SK-N-SH (cell line): ENCODE measurements around the gene MARCHF3. TPM values are rescaled to one million over a fixed set of nuclear protein-coding genes. Genes with fewer than 3 reads are reported as not detected.

Experiments
- CHD2 ChIP-seq: fragments of 150-350 bp; IDR thresholded peaks from 2 replicates; pipeline ENCODE4 v1.6.1; 2018; ENCODE audit warnings: low read length; ENCODE audit not compliant: partially characterized antibody
- EP300 ChIP-seq, 2 experiments: IDR thresholded peaks; 2 replicates each; pipeline versions ENCODE4 v1.4.0 to v1.6.1; 2012; ENCODE audit warnings: borderline replicate concordance in 1 of 2, low read depth in 1 of 2, low read length in 1 of 2
- EZH2phosphoT487 ChIP-seq: fragments of 200-600 bp; sonication (generic); IDR thresholded peaks from 2 replicates; pipeline ENCODE4 v1.6.1; 2017; ENCODE audit warnings: low read depth, mixed run types, mild to moderate bottlenecking, antibody characterized with exemption, moderate library complexity, borderline replicate concordance
- FOXJ3 ChIP-seq: sonication (generic); formaldehyde crosslinking; IDR thresholded peaks from 2 replicates; pipeline ENCODE4 v1.5.1; 2020; ENCODE audit warnings: mild to moderate bottlenecking, missing genetic modification reagents
- FOXM1 ChIP-seq: IDR thresholded peaks from 2 replicates; pipeline ENCODE4 v1.4.0; 2012; ENCODE audit warnings: low read depth, mild to moderate bottlenecking
- GABPA ChIP-seq: IDR thresholded peaks from 2 replicates; pipeline ENCODE4 v1.4.0; 2012; ENCODE audit warnings: low read depth, mild to moderate bottlenecking
- JUND ChIP-seq: IDR thresholded peaks from 2 replicates; pipeline ENCODE4 v1.4.0; 2012
- MXI1 ChIP-seq: IDR thresholded peaks from 2 replicates; pipeline ENCODE4 v1.6.1; 2012; ENCODE audit warnings: mild to moderate bottlenecking, low read depth, low read length, improper control_type of control experiment
- NFIC ChIP-seq: IDR thresholded peaks from 2 replicates; pipeline ENCODE4 v1.4.0; 2012; ENCODE audit warnings: borderline replicate concordance
- RAD21 ChIP-seq: IDR thresholded peaks from 2 replicates; pipeline ENCODE4 v1.6.1; 2012; ENCODE audit warnings: mild to moderate bottlenecking, low read length
- RCOR1 ChIP-seq: fragments of 150-350 bp; IDR thresholded peaks from 2 replicates; pipeline ENCODE4 v1.6.1; 2017; ENCODE audit warnings: antibody characterized with exemption, low read length
- RXRA ChIP-seq: IDR thresholded peaks from 2 replicates; pipeline ENCODE4 v1.4.0; 2012; ENCODE audit warnings: low read depth, mild to moderate bottlenecking, borderline replicate concordance
- SIN3A ChIP-seq: IDR thresholded peaks from 2 replicates; pipeline ENCODE4 v1.6.1; 2012; ENCODE audit warnings: low read depth, mild to moderate bottlenecking, low read length, moderate library complexity, borderline replicate concordance
- TEAD4 ChIP-seq: IDR thresholded peaks from 2 replicates; pipeline ENCODE4 v1.4.0; 2012; ENCODE audit warnings: mild to moderate bottlenecking, borderline replicate concordance; ENCODE audit not compliant: insufficient read depth
- USF1 ChIP-seq: IDR thresholded peaks from 2 replicates; pipeline ENCODE4 v1.4.0; 2012; ENCODE audit warnings: low read depth, borderline replicate concordance
- YY1 ChIP-seq: IDR thresholded peaks from 2 replicates; pipeline ENCODE4 v1.4.0; 2012; ENCODE audit warnings: low read depth, mild to moderate bottlenecking
- polyA plus RNA-seq, 3 experiments: library from polyadenylated mRNA; depleted of rRNA; stranded (reverse); fragments of >200 nt; gene quantifications; 2 replicates each; pipeline ENCODE4 v1.2.3, GENCODE V29; 2012
- TF ChIP-seq, protein P1 (sequence below): fragments of 150-350 bp; IDR thresholded peaks from 2 replicates; pipeline ENCODE4 v1.6.1; 2016; ENCODE audit warnings: mild to moderate bottlenecking, low read depth, low read length
- TF ChIP-seq, protein P2 (sequence below): IDR thresholded peaks from 2 replicates; pipeline ENCODE4 v1.4.0; 2012; ENCODE audit warnings: low read depth
- TF ChIP-seq, protein P3 (sequence below): IDR thresholded peaks from 2 replicates; pipeline ENCODE4 v1.6.1; 2012; ENCODE audit warnings: mild to moderate bottlenecking, low read depth, low read length, moderate library complexity

Gene MARCHF3
- polyA plus RNA-seq, 1 of the 3 experiments (the other 2 are of a cell fraction) = 21.5 TPM

GRCh38 chr5:126884269-126884819, 146.0 kb downstream of the MARCHF3 start (continued):
- TF ChIP-seq USF1 (no peak), JUND (peak; percentile 84), MXI1 (no peak), RXRA (peak; percentile 87), EP300 (IDR thresholded peaks at IDR 0.05; ENCODE audit: borderline replicate concordance in 1 of 2, low read depth in 1 of 2, low read length in 1 of 2) (peak; percentile 55 to 83), NFIC (peak; percentile 95), RCOR1 (no peak), FOXJ3 (CRISPR knock-in tag) (no peak), SIN3A (no peak), CHD2 (no peak), RAD21 (no peak), YY1 (no peak), FOXM1 (peak; percentile 84; the same call in 1 of the 2 replicates), EZH2phosphoT487 (no peak), GABPA (no peak), TEAD4 (peak; percentile 84)
- TF ChIP-seq, protein P1, sequence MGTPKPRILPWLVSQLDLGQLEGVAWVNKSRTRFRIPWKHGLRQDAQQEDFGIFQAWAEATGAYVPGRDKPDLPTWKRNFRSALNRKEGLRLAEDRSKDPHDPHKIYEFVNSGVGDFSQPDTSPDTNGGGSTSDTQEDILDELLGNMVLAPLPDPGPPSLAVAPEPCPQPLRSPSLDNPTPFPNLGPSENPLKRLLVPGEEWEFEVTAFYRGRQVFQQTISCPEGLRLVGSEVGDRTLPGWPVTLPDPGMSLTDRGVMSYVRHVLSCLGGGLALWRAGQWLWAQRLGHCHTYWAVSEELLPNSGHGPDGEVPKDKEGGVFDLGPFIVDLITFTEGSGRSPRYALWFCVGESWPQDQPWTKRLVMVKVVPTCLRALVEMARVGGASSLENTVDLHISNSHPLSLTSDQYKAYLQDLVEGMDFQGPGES = no peak
- TF ChIP-seq, protein P2, sequence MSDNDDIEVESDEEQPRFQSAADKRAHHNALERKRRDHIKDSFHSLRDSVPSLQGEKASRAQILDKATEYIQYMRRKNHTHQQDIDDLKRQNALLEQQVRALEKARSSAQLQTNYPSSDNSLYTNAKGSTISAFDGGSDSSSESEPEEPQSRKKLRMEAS = peak; percentile 57
- TF ChIP-seq, protein P3, sequence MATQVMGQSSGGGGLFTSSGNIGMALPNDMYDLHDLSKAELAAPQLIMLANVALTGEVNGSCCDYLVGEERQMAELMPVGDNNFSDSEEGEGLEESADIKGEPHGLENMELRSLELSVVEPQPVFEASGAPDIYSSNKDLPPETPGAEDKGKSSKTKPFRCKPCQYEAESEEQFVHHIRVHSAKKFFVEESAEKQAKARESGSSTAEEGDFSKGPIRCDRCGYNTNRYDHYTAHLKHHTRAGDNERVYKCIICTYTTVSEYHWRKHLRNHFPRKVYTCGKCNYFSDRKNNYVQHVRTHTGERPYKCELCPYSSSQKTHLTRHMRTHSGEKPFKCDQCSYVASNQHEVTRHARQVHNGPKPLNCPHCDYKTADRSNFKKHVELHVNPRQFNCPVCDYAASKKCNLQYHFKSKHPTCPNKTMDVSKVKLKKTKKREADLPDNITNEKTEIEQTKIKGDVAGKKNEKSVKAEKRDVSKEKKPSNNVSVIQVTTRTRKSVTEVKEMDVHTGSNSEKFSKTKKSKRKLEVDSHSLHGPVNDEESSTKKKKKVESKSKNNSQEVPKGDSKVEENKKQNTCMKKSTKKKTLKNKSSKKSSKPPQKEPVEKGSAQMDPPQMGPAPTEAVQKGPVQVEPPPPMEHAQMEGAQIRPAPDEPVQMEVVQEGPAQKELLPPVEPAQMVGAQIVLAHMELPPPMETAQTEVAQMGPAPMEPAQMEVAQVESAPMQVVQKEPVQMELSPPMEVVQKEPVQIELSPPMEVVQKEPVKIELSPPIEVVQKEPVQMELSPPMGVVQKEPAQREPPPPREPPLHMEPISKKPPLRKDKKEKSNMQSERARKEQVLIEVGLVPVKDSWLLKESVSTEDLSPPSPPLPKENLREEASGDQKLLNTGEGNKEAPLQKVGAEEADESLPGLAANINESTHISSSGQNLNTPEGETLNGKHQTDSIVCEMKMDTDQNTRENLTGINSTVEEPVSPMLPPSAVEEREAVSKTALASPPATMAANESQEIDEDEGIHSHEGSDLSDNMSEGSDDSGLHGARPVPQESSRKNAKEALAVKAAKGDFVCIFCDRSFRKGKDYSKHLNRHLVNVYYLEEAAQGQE = no peak
